ENCODE measurements around the gene KRT84.

- TF ChIP-seq CTCF (IDR thresholded peaks at IDR 0.05), result peak in 5 of 6 experiments; percentile 12 to 47 (median 29)
- no peak for TF ChIP-seq POLR2A (IDR thresholded peaks at IDR 0.05)
Observed at GRCh38 chr12:52390739-52391617, 5.5 kb upstream of the KRT84 start.
